Stimulated activated CD8-positive, alpha-beta memory T cell treated with anti-CD3 and anti-CD28 coated beads, Interleukin-15, amount 100 ng/mL, for 1 hour (primary cell): ENCODE data around the gene TUSC2.

Experiments
- DNase-seq: peaks from one replicate; pipeline ENCODE4 v3.0.0-alpha.2; 2020; ENCODE audit warnings: low read depth

Gene TUSC2

GRCh38 chr3:50354186-50354764, 26.3 kb upstream of the TUSC2 start:
- no peak for DNase-seq

DNA sequence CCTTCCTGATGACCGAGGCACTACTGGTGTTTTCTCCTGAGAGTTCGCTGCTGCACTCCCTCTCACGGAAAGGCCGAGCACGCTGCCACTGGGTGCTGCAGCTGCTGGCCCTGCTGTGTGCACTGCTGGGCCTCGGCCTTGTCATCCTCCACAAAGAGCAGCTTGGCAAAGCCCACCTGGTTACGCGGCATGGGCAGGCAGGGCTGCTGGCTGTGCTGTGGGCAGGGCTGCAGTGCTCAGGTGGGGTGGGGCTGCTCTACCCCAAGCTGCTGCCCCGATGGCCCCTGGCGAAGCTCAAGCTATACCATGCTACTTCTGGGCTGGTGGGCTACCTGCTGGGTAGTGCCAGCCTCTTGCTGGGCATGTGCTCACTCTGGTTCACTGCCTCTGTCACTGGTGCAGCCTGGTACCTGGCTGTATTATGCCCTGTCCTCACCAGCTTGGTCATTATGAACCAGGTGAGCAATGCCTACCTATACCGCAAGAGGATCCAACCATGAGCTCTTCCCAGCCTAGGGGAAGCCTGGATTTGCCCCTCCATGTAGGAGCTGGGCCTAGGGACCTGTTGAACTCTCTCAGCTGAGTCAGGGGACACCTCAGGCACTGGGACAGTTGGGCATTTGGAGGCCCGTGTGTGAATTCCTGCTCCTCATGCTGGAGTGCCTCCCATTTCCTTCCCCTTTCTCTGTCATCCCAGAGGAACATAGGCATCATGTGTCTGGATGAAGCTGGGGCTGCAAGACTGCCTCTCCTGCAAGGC, 25.4 kb upstream of the TUSC2 start:
- no peak for DNase-seq

GRCh38 chr3:50352781-50353180, 24.8 kb upstream of the TUSC2 start:
- no peak for DNase-seq

GRCh38 chr3:50351323-50351697, 23.3 kb upstream of the TUSC2 start:
- no peak for DNase-seq

DNA sequence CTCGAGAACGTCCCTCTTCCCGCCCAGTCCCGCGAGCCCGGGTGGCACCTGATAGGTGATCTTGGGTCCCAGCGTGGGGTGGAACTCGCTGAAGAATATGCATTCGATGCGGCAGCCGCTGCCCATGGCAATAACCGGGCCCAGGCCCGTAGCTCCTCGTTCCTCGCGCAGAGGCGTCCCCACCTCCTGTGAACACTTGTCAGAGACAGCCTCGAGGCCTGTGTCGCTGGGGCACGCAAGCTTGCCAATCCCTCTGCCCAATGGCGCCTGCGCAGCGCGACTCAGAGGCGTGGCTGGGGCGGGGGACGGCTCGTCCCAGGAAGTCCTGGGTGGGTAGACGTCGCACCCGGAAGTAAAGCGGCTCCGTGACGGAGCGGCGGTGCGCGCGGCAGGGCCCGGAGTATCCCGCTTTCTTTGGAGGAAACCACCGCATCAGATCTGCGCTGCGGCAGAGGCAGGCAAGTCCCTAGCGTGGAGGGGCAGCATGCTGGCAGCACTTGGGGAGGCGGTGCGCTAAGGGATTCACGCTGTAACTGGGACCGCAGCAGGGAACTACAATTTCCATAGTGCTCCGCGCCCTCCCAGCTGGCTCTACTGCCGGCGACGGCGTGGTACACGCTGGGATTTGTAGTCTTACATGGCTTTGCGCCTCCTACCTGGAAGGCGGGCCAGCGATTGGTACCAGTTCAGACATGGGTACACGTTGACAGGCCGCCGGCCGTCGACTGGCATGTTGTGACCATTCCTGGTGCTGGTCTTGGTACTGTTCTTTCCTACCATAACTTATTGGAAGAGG, 22.7 kb upstream of the TUSC2 start, which contains the start of the genes CYB561D2 and NPRL2:
CYB561D2 (plus strand) TSS at position 336 of the 796 bp plus-strand sequence. CDS start 572 bp downstream, outside the sequence.
NPRL2 (minus strand) TSS at position 249 of the 796 bp plus-strand sequence; CDS start at position 126, 123 bp downstream.
- peak; percentile 98 for DNase-seq

GRCh38 chr3:50350213-50350526, 22.1 kb upstream of the TUSC2 start:
- no peak for DNase-seq

DNA sequence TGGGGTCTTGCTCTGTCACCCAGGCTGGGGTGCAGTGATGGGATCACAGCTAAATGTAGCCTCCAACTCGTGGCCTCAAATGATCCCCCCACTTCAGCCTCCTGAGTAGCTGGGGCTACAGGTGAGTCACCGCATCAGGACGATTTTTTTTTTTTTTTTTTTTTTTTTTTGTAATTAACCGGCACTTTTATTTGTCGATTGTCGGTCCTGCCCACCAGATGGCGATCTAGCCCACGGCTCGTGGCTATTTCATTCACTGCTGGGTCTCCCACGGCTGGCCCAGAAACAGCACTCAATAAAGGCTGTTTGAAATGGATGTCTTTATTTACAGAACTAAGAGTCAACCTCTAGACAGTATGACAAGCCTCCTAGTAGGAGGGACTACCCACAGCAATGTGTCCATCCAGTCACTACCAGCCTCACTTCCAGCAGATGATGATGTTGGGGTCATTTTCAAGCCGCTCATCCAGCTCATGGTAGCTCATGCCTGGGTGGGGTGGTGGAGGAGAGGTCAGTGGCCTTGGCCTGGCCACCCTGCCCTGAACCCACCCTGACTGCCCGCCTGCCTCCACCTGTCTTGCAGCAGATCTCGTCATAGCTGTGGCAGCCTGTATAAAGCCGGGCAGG, 19.3 kb upstream of the TUSC2 start:
- DNase-seq = peak; percentile 58

GRCh38 chr3:50345586-50346234, 17.7 kb upstream of the TUSC2 start, which contains the start of gene ZMYND10:
ZMYND10 (minus strand) TSS chr3:50345732; CDS start chr3:50345579, 153 bp downstream.
- no peak for DNase-seq

DNA sequence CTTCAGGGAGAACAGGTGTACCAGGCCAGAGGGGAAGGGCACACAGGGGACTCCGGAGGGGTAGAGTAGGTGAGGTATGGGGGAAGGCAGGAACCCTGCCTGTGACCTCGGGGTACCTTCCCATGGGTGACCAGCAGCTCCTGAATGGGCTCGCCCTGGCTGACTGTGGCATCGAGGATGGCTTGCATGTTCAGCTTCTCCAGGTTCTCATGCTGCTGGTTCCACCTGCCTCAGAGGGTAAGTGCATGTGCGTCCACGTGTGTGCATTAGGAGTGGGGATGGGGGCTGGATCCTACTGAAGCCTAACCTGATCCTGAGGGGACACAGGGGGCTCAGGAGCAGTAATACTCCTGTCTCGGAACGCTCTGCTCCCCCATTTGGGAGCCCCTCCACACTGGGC, 17.0 kb upstream of the TUSC2 start:
- no peak for DNase-seq

DNA sequence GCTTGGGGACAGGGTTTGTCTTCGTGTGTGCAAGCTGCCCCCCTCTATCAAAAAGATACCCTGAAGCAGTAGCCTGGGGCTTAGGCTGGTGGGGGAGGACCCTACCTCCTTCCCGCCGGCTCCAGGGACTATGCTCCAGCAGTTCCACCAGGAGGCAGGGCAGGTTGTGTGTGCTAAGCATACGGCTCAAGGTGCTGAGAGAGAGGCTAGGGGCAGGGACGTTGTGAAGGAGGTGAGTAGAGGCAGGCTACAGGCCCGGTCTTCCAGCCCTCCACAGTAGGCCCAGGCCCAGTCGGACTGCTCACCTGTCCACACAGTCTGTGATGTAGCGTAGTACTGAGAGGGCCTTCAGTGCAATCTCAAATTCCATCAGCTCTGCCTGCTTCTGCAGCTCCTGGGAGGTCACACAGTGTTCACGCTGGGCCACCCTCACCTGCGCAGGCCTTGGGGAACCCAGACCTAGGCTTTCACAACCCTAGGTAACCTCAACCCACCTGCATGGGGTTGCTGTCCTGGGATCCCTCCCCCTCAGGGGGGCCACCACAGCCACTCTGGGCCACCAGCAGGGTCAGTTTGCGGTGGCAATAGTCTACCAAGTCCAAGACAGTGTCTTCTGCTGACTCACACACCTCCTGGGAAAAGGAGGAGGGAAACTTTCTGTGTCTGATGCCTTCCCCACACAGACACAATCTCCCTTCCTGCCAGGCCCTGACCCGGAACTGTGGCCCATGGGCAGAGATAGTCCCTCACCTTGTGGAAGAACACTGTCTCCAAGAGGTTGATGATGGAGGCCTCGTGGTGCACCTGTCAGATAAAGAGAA, 15.0 kb upstream of the TUSC2 start:
- DNase-seq = no peak

DNA sequence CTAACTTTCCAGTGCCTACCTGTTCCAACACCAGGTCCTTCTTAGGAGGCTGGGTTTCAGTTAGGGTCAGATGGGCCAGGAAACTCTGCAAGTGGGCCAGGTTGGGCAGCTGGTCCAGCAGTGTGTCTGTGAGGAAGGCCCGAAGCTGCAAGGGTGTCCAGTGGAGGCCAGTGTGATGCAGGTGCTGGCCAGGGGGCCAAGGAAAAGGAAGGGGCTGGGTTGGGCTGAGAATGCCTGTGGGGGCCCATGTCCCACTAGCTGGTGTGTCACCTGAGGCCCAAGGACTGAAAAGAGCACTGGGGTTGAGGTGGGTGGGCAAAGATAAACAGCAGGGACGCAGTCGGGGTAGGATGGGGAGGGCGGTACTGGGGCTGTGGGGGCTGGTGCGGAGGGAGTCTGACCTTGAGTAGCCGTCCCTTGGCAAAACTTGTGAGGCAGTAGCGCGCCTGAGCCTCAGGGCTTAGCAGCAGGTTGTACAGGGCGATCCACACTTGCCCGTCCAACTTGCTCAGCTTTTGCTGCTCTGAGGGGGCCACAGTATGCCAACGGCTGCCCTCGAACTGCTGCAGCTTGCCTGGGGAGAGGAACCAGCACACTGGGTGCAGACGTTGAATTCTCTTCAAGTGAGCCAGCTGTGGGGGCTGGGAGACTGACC, 14.1 kb upstream of the TUSC2 start:
- DNase-seq = no peak

- no peak for DNase-seq
Measured at GRCh38 chr3:50341537-50341936, 13.5 kb upstream of the TUSC2 start.

GRCh38 chr3:50340448-50341329, 12.7 kb upstream of the TUSC2 start, which contains the start of gene RASSF1:
RASSF1 (minus strand) TSS chr3:50340836; CDS start chr3:50340805, 31 bp downstream.
- DNase-seq = no peak

- no peak for DNase-seq
Measured at GRCh38 chr3:50340147-50340447, 12.1 kb upstream of the TUSC2 start.

- no peak for DNase-seq
Measured at GRCh38 chr3:50339485-50340146, 11.6 kb upstream of the TUSC2 start.

- no peak for DNase-seq
Measured at GRCh38 chr3:50338965-50339364, 10.9 kb upstream of the TUSC2 start.

DNA sequence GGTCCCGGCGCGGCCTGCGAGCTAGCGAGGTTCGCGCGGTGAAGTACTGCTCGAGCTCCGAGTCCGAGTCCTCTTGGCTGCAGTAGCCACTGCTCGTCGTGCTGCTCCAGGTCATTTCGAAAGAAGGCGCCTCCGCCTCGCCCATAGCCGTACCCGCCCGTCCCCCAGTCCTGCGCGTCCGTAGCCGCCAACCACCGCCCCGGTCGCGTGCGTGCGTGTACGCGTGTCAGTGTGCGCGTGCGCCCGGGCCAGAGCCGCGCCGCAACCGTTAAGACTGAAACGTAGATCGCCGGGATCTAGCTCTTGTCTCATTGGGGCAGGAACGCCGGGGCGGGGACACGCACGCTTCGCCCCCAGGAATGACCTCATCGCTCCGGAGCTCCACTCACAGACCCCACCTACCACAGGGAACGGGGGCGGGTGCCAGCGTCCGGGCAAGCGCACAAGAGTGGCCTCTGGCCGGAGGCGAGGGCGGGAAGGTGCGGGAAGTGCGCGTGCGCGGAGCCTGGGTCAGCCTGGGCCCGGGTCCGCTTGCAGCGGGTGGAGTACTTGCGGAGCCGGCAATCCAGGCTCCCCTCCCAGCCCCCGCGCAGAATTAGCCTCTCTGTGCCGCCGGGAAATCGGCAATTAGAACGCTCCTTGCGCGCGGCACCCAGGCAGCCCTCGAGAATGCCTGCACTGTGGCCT, 9.3 kb upstream of the TUSC2 start:
- peak; percentile 81 for DNase-seq

- no peak for DNase-seq
Measured at GRCh38 chr3:50336452-50337174, 8.6 kb upstream of the TUSC2 start.
